K562 (cell line): ENCODE data around the gene PTPRG. TPM values are rescaled to one million over a fixed set of nuclear protein-coding genes. Genes with fewer than 3 reads are reported as not detected.

Experiments used
- ATAC-seq: fragments of 200-7000 bp; cut with Tn5 transposase; 3 replicates; pipeline ENCODE4 v1.9.1; 2020; ENCODE audit warnings: moderate library complexity
- BruUV-seq: library from RNA; stranded (reverse); fragments of 400-500 nt; replicated peaks from 2 replicates; lab custom pipeline; 2021; lab: Mats Ljungman, UMichigan
- CTCF ChIA-PET: fragments of 300-600 bp; formaldehyde crosslinking; extraction: SDS; loops from one replicate; lab custom pipeline; 2021; ENCODE audit warnings: low intra/inter-chr PET ratio; lab: Yijun Ruan, JAX
- POLR2A ChIA-PET: fragments of 300-600, 350-650 bp; sonication (Branson Sonifier 250); formaldehyde crosslinking; extraction: SDS; loops from one replicate; lab custom pipeline; 2021; ENCODE audit warnings: antibody characterized with exemption, inconsistent platforms; lab: Yijun Ruan, JAX
- DNase-seq, 4 experiments: peaks; one replicate each; pipeline versions ENCODE4 v3.0.0 to v3.0.0-alpha.2; 2011 to 2018; ENCODE audit warnings: low spot score in 3 of 4, mixed read lengths in 3 of 4; ENCODE audit errors: extremely low read depth in 1 of 4
- FAIRE-seq: peaks from 2 replicates; lab custom pipeline; 2011; peaks lifted over from hg19 to GRCh38; lab: Jason Lieb, UNC
- H2AFZ ChIP-seq: 2 replicates; pipeline ENCODE4 v1.6.0; 2011; ENCODE audit warnings: low read depth, low read length, control low read depth, inconsistent platforms
- H3K27ac ChIP-seq: fragments of 200-600 bp; 3 replicates; pipeline ENCODE4 v1.8.0; 2011; ENCODE audit warnings: low read depth, mild to moderate bottlenecking, control low read depth, inconsistent platforms, low read length, moderate library complexity, mixed read lengths; ENCODE audit errors: extremely low read depth
- H3K27me3 ChIP-seq, 2 experiments: fragments of 300-600 bp in 1 of 2; 2 replicates in 1 of 2; 3 replicates in 1 of 2; pipeline versions ENCODE4 v1.6.0 to v1.8.0; 2011; ENCODE audit warnings: inconsistent platforms in 2 of 2, low read length in 2 of 2, mild to moderate bottlenecking in 1 of 2, mixed read lengths in 1 of 2, moderate library complexity in 1 of 2; ENCODE audit not compliant: control insufficient read depth in 2 of 2, insufficient read depth in 2 of 2
- H3K36me3 ChIP-seq: fragments of 300-600 bp; 3 replicates; pipeline ENCODE4 v1.8.0; 2011; ENCODE audit warnings: mild to moderate bottlenecking, low read length, inconsistent platforms; ENCODE audit not compliant: control insufficient read depth, insufficient read depth
- H3K4me1 ChIP-seq, 2 experiments: fragments of 200-600 bp in 1 of 2; replicated peaks in 1 of 2; 2 replicates in 1 of 2; 3 replicates in 1 of 2; pipeline versions ENCODE4 v1.5.1 to v1.8.0; 2011; ENCODE audit warnings: inconsistent platforms in 2 of 2, low read length in 2 of 2, mild to moderate bottlenecking in 1 of 2, mixed read lengths in 1 of 2, moderate library complexity in 1 of 2; ENCODE audit not compliant: control insufficient read depth in 2 of 2, insufficient read depth in 2 of 2
- H3K4me2 ChIP-seq: 2 replicates; pipeline ENCODE4 v1.6.1; 2011; ENCODE audit warnings: low read length, control low read depth, inconsistent platforms, mixed read lengths; ENCODE audit not compliant: insufficient read depth
- H3K4me3 ChIP-seq: fragments of 200-600 bp; sonication (generic), shearing (Covaris generic); 2 replicates; pipeline ENCODE4 v1.5.1; 2016; ENCODE audit warnings: control low read depth, inconsistent platforms
- H3K79me2 ChIP-seq: fragments of 200-600 bp; 3 replicates; pipeline ENCODE4 v1.8.0; 2011; ENCODE audit warnings: low read length, inconsistent platforms; ENCODE audit not compliant: control insufficient read depth, insufficient read depth
- H3K9ac ChIP-seq, 2 experiments: 2 replicates each; pipeline versions ENCODE4 v1.6.0 to v1.6.1; 2011; ENCODE audit warnings: low read depth in 2 of 2, low read length in 2 of 2, control low read depth in 1 of 2, inconsistent platforms in 1 of 2, mild to moderate bottlenecking in 1 of 2, mixed read lengths in 1 of 2; ENCODE audit not compliant: insufficient read depth in 1 of 2
- H3K9me1 ChIP-seq: one replicate; pipeline ENCODE4 v1.6.0; 2011; ENCODE audit warnings: inconsistent platforms, mild to moderate bottlenecking, low read length, moderate library complexity; ENCODE audit not compliant: control insufficient read depth, insufficient read depth
- H3K9me3 ChIP-seq: replicated peaks from 2 replicates; pipeline ENCODE4 v1.5.1; 2011; ENCODE audit warnings: low read depth, low read length, inconsistent platforms; ENCODE audit not compliant: control insufficient read depth, insufficient read depth
- H4K20me1 ChIP-seq: replicated peaks from 2 replicates; pipeline ENCODE4 v1.6.1; 2011; ENCODE audit warnings: low read length, inconsistent platforms, mixed read lengths; ENCODE audit not compliant: control insufficient read depth, insufficient read depth
- CHAMP1 ChIP-seq: fragments of 450-650 bp; IDR thresholded peaks from 2 replicates; pipeline ENCODE4 v1.6.1; 2016; ENCODE audit warnings: mild to moderate bottlenecking
- MAFF ChIP-seq: IDR thresholded peaks from 2 replicates; pipeline ENCODE4 v1.6.1; 2012; ENCODE audit warnings: low read length, improper control_type of control experiment
- NUFIP1 ChIP-seq: fragments of 450-650 bp; IDR thresholded peaks from 2 replicates; pipeline ENCODE4 v1.6.1; 2018; ENCODE audit not compliant: partially characterized antibody
- PCBP1 ChIP-seq: fragments of 200-400 bp; formaldehyde crosslinking; IDR thresholded peaks from 2 replicates; pipeline ENCODE4 v1.6.1; 2018; ENCODE audit warnings: mild to moderate bottlenecking, low read depth, low read length; ENCODE audit not compliant: poor library complexity, severe bottlenecking
- ZBTB11 ChIP-seq, 3 experiments: fragments of 200-800 bp in 1 of 3; fragments of 250-450 bp in 1 of 3; fragments of 450-650 bp in 1 of 3; sonication (Bioruptor Pico) in 1 of 3; sonication (Bioruptor generic) in 1 of 3; formaldehyde crosslinking in 1 of 3; IDR thresholded peaks; 2 replicates each; pipeline versions ENCODE4 v1.6.1 to v1.8.0; 2016 to 2022; ENCODE audit warnings: mild to moderate bottlenecking in 2 of 3, missing genetic modification characterization in 2 of 3, missing compliant biosample characterization in 1 of 3, moderate library complexity in 1 of 3
- WGBS: fragments of 100-300 bp; shearing (Covaris generic); methylation state at CpG from one replicate; pipeline ENCODE4 v1.1.6; 2016; ENCODE audit warnings: low coverage, mixed read lengths; ENCODE audit not compliant: insufficient coverage; ENCODE audit errors: missing lambda C conversion rate; 5-methylcytosine and 5-hydroxymethylcytosine counted together
- in situ Hi-C: fragments of 300-500 bp; cut with MboI; formaldehyde crosslinking; loops from 4 replicates; pipeline ENCODE4 v1.15.0; 2018; ENCODE audit warnings: inconsistent platforms, mixed read lengths
- intact Hi-C: fragments of 100-400 bp; cut with micrococcal nuclease; formaldehyde crosslinking; loops from 2 replicates; pipeline ENCODE4 v1.14.2; 2022
- polyA plus RNA-seq, 8 experiments: library from polyadenylated mRNA; depleted of rRNA in 4 of 8; stranded (reverse) in 5 of 8; unstranded in 3 of 8; fragments of >200 nt; fragmentation: Nextera tagmentation in 2 of 8; fragmentation: Illumina TruSeq in 1 of 8; extraction: Ambion mirVana in 2 of 8; extraction: Trizol in 1 of 8; gene quantifications; 2 replicates each; pipeline versions ENCODE4 v1.2.1 to v1.2.3, GENCODE V29; 2011 to 2014; ENCODE audit warnings: inconsistent platforms in 1 of 8, missing spikeins in 1 of 8
- total RNA-seq, 7 experiments: library from RNA; depleted of rRNA in 6 of 7; stranded (reverse); fragments of >200 nt in 6 of 7; fragmentation: Illumina TruSeq in 2 of 7; extraction: Trizol in 2 of 7; gene quantifications; 2 replicates each; pipeline versions ENCODE4 v1.2.1 to v1.2.3, GENCODE V29; 2011 to 2021; ENCODE audit warnings: low replicate concordance in 1 of 7

Gene PTPRG
- total and polyA plus RNA-seq, 9 of the 15 experiments (the other 6 are each of a cell fraction or from before 2014, with no cell fraction given), result 0.16 TPM; not detected in 8

GRCh38 chr3:61975936-61976335, 414.6 kb downstream of the PTPRG start:
- Histone ChIP-seq H3K9ac (no peak overlapping the region), H3K4me1 (no peaks in the 10 kb centered on the region), H3K27ac (no peak overlapping the region), H3K9me3 (no peaks in the 10 kb centered on the region), H2AFZ (no peak overlapping the region), H3K4me3 (no peak overlapping the region), H4K20me1 (no peaks in the 10 kb centered on the region), H3K36me3 (no peaks in the 10 kb centered on the region), H3K9me1 (no peaks in the 10 kb centered on the region), H3K27me3 (no peaks in the 10 kb centered on the region), H3K4me2 (no peak overlapping the region), H3K79me2 (no peaks in the 10 kb centered on the region)
- intact Hi-C loops (no loop called here), in situ Hi-C loops (no loop called here)
- CTCF ChIA-PET, result no interaction called here
- FAIRE-seq, result no peak
- WGBS, result 0% methylated on average over 2 of the region's 2 CpGs
- POLR2A ChIA-PET, result no interaction called here
- ATAC-seq, result no peak
- BruUV-seq, result no TSS peak
- no peak for TF ChIP-seq PCBP1
- no peak for DNase-seq

- H4K20me1 ChIP-seq, result no peaks in the 10 kb centered on the region
- in situ Hi-C loops (no loop called here), intact Hi-C loops (no loop called here)
- H2AFZ ChIP-seq, result no peak overlapping the region
- ATAC-seq (no peak), DNase-seq (no peak)
- POLR2A ChIA-PET, result no interaction called here
- CTCF ChIA-PET, result no interaction called here
- no peak overlapping the region for H3K27ac ChIP-seq
- H3K4me3 ChIP-seq, result no peak overlapping the region
- no peaks in the 10 kb centered on the region for H3K36me3 ChIP-seq
- H3K27me3 ChIP-seq, result no peaks in the 10 kb centered on the region
- H3K9me1 ChIP-seq, result no peaks in the 10 kb centered on the region
- 5% methylated on average over 8 of the region's 8 CpGs for WGBS
- BruUV-seq, result no TSS peak
- H3K4me1 ChIP-seq, result no peaks in the 10 kb centered on the region
- no peak overlapping the region for H3K9ac ChIP-seq
- no peaks in the 10 kb centered on the region for H3K9me3 ChIP-seq
- TF ChIP-seq MAFF (no peak), NUFIP1 (no peak), CHAMP1 (no peak), ZBTB11 (CRISPR knock-in tag; IDR thresholded peaks at IDR 0.05) (0 out of 6 replicates have a peak, but pooled peaks of 1 of the 3 experiments have one; percentile 12)
- TF ChIP-seq, all 486 proteins: peak for 1
- no peak for FAIRE-seq
- H3K4me2 ChIP-seq, result no peak overlapping the region
- no peaks in the 10 kb centered on the region for H3K79me2 ChIP-seq
These were observed 417.4 kb downstream of the PTPRG start for GRCh38 chr3:61978460-61979419.
